HCT116 (cell line): ENCODE results near the gene RIMS1. TPM values are rescaled to one million over a fixed set of nuclear protein-coding genes. Genes with fewer than 3 reads are reported as not detected.

Experiments
- ATAC-seq: fragments of 200-7000 bp; cut with Tn5 transposase; 2 replicates; pipeline ENCODE4 v1.9.1; 2020; ENCODE audit warnings: mild to moderate bottlenecking, moderate library complexity
- BruUV-seq: library from RNA; stranded (reverse); fragments of 400-500 nt; replicated peaks from 2 replicates; lab custom pipeline; 2021; lab: Mats Ljungman, UMichigan
- CTCF ChIA-PET: fragments of 300-600 bp; sonication (Branson Sonifier 250); formaldehyde crosslinking; loops from one replicate; lab custom pipeline; 2021; ENCODE audit warnings: antibody characterized with exemption; lab: Charles Lee
- POLR2A ChIA-PET: fragments of 300-600, 350-600 bp; sonication (Branson Sonifier 250); formaldehyde crosslinking; loops from one replicate; lab custom pipeline; 2021; ENCODE audit warnings: antibody characterized with exemption; lab: Charles Lee
- RAD21 ChIA-PET, 2 experiments: fragments of 300-600 bp; sonication (Branson Sonifier 250); formaldehyde crosslinking; loops; one replicate each; lab custom pipeline; 2023; ENCODE audit warnings: low total read pairs in 2 of 2; ENCODE audit not compliant: uncharacterized antibody in 2 of 2, unreplicated experiment in 2 of 2, low non-redundant PET in 1 of 2; lab: Charles Lee
- DNase-seq: peaks from one replicate; pipeline ENCODE4 v3.0.0-alpha.2; 2010; ENCODE audit warnings: low read depth, low spot score
- H2AFZ ChIP-seq: fragments of 200-600 bp; shearing (Covaris generic), sonication (generic); 2 replicates; pipeline ENCODE4 v1.6.1; 2017; ENCODE audit warnings: low read depth, mixed run types, mixed read lengths, antibody characterized with exemption, low read length; ENCODE audit not compliant: poor library complexity, severe bottlenecking
- H3K27ac ChIP-seq: 2 replicates; pipeline ENCODE4 v1.5.1; 2012; ENCODE audit warnings: low read depth, low read length
- H3K27me3 ChIP-seq: fragments of 200-600 bp; sonication (generic); 2 replicates; pipeline ENCODE4 v1.6.1; 2016; ENCODE audit warnings: mixed run types, low read length, mixed read lengths; ENCODE audit not compliant: insufficient read depth
- H3K36me3 ChIP-seq, 2 experiments: fragments of 200-500 bp in 1 of 2; fragments of 200-600 bp in 1 of 2; sonication (Bioruptor generic) in 1 of 2; sonication (generic) in 1 of 2; 2 replicates each; pipeline versions ENCODE4 v1.5.1 to v1.6.1; 2014 to 2016; ENCODE audit warnings: low read length in 2 of 2, inconsistent platforms in 1 of 2, mixed read lengths in 1 of 2, mixed run types in 1 of 2; ENCODE audit not compliant: insufficient read depth in 2 of 2, control insufficient read depth in 1 of 2
- H3K4me1 ChIP-seq, 2 experiments: fragments of 200-600 bp in 1 of 2; sonication (generic) in 1 of 2; 2 replicates each; pipeline versions ENCODE4 v1.5.1 to v1.6.1; 2012 to 2017; ENCODE audit warnings: low read length in 2 of 2, inconsistent platforms in 1 of 2, mild to moderate bottlenecking in 1 of 2, mixed read lengths in 1 of 2, mixed run types in 1 of 2, moderate library complexity in 1 of 2; ENCODE audit not compliant: insufficient read depth in 2 of 2, control insufficient read depth in 1 of 2
- H3K4me2 ChIP-seq: fragments of 200-600 bp; sonication (generic); 2 replicates; pipeline ENCODE4 v1.6.1; 2017; ENCODE audit warnings: mixed run types, low read length, mixed read lengths
- H3K4me3 ChIP-seq, 2 experiments: fragments of 200-600 bp in 1 of 2; sonication (generic) in 1 of 2; replicated peaks in 1 of 2; 2 replicates each; pipeline ENCODE4 v1.5.1; 2011 to 2016; ENCODE audit warnings: low read length in 2 of 2, control low read depth in 1 of 2, low read depth in 1 of 2, mild to moderate bottlenecking in 1 of 2, mixed read lengths in 1 of 2, mixed run types in 1 of 2
- H3K79me2 ChIP-seq: fragments of 200-600 bp; sonication (generic); 2 replicates; pipeline ENCODE4 v1.6.1; 2017; ENCODE audit warnings: mild to moderate bottlenecking, mixed run types, low read length, moderate library complexity, mixed read lengths; ENCODE audit not compliant: insufficient read depth
- H3K9ac ChIP-seq: fragments of 200-600 bp; sonication (generic); 2 replicates; pipeline ENCODE4 v1.6.1; 2016; ENCODE audit warnings: low read length, mixed read lengths
- H3K9me2 ChIP-seq: fragments of 200-600 bp; sonication (generic), shearing (Covaris generic); 2 replicates; pipeline ENCODE4 v1.6.1; 2017; ENCODE audit warnings: mixed run types, mild to moderate bottlenecking, moderate library complexity; ENCODE audit not compliant: insufficient read depth
- H3K9me3 ChIP-seq, 2 experiments: fragments of 200-500 bp in 1 of 2; fragments of 200-600 bp in 1 of 2; sonication (Bioruptor generic) in 1 of 2; sonication (generic) in 1 of 2; 2 replicates each; pipeline ENCODE4 v1.6.1; 2014 to 2017; ENCODE audit warnings: low read length in 2 of 2, mixed read lengths in 2 of 2, inconsistent platforms in 1 of 2, low read depth in 1 of 2, mild to moderate bottlenecking in 1 of 2, mixed run types in 1 of 2, moderate library complexity in 1 of 2; ENCODE audit not compliant: control insufficient read depth in 1 of 2, insufficient read depth in 1 of 2
- H4K20me1 ChIP-seq: fragments of 200-600 bp; sonication (generic), shearing (Covaris generic); 2 replicates; pipeline ENCODE4 v1.6.1; 2017; ENCODE audit warnings: mixed run types, mild to moderate bottlenecking, moderate library complexity; ENCODE audit not compliant: insufficient read depth
- CBX3 ChIP-seq: IDR thresholded peaks from 2 replicates; pipeline ENCODE4 v1.6.1; 2012; ENCODE audit warnings: low read depth
- SRF ChIP-seq: IDR thresholded peaks from 2 replicates; pipeline ENCODE4 v1.6.1; 2012; ENCODE audit warnings: low read depth
- YY1 ChIP-seq: IDR thresholded peaks from 2 replicates; pipeline ENCODE4 v1.6.1; 2011; ENCODE audit warnings: low read length, low read depth, moderate library complexity, mild to moderate bottlenecking; ENCODE audit not compliant: insufficient replicate concordance; ENCODE audit errors: extremely low read depth
- ZNF274 ChIP-seq: fragments of 200-500 bp; sonication (Bioruptor generic); IDR thresholded peaks from 2 replicates; pipeline ENCODE4 v1.6.1; 2014; ENCODE audit warnings: mild to moderate bottlenecking, low read depth, low read length, inconsistent platforms
- intact Hi-C: fragments of 100-400 bp; cut with micrococcal nuclease; formaldehyde crosslinking; loops from 2 replicates; pipeline ENCODE4 v1.10.0; 2022
- total RNA-seq: library from RNA; stranded (reverse); gene quantifications from one replicate; pipeline ENCODE4 v1.2.1, GENCODE V29; 2021; ENCODE audit not compliant: unreplicated experiment
- TF ChIP-seq, protein P1 (sequence below): IDR thresholded peaks from 2 replicates; pipeline ENCODE4 v1.6.1; 2012
- TF ChIP-seq, protein P2 (sequence below): IDR thresholded peaks from 2 replicates; pipeline ENCODE4 v1.6.1; 2012

RIMS1 gene
- total RNA-seq, 1 experiment from 2014 or later, result not detected

DNA sequence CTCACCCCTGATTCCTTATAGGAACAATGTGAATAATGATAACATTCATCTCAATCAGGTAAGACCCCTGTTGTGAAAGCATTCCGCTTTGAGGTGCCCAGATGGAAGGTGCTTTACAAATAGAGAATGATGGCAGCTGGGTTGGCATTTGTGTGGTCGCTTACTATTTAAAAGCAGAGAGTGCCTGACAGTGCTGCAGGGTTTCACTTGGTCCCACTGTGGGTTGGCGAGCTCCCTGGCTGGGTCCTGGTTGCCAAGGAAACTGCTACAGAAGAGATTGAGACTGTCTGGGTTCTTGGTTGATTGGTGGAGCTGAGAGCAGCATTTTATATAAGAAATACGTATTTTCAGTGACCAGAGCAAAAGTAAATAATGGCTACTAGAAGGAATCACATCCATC, 528.3 kb downstream of the RIMS1 start:
- no peak overlapping the region for H2AFZ ChIP-seq
- H3K27ac ChIP-seq, result no peak overlapping the region
- H4K20me1 ChIP-seq, result no peaks in the 10 kb centered on the region; the same call in 1 of the 2 replicates
- intact Hi-C loops, result loop anchor here (5.0 to 10.0 kb wide), 2 partner anchors 168 to 500 kb away; no protein-coding TSS in a partner anchor
- H3K36me3 ChIP-seq, result no peaks in the 10 kb centered on the region
- no peaks in the 10 kb centered on the region for H3K4me1 ChIP-seq
- no peak for TF ChIP-seq CBX3
- BruUV-seq, result no TSS peak
- H3K9me2 ChIP-seq, result no peaks in the 10 kb centered on the region
- ATAC-seq, result no peak
- RAD21 ChIA-PET, result no interaction called here
- no peaks in the 10 kb centered on the region for H3K9me3 ChIP-seq
- POLR2A ChIA-PET, result no interaction called here
- H3K27me3 ChIP-seq, result peaks cover 36% of the 10 kb centered on the region
- no peak for DNase-seq
- CTCF ChIA-PET, result interaction anchor here (1.4 kb wide), 1 partner anchor 912 kb away, joined by 5 read pairs; no protein-coding TSS in a partner anchor
- no peak overlapping the region for H3K9ac ChIP-seq
- no peak overlapping the region for H3K4me3 ChIP-seq
- H3K79me2 ChIP-seq, result no peaks in the 10 kb centered on the region
- no peak overlapping the region for H3K4me2 ChIP-seq

DNA sequence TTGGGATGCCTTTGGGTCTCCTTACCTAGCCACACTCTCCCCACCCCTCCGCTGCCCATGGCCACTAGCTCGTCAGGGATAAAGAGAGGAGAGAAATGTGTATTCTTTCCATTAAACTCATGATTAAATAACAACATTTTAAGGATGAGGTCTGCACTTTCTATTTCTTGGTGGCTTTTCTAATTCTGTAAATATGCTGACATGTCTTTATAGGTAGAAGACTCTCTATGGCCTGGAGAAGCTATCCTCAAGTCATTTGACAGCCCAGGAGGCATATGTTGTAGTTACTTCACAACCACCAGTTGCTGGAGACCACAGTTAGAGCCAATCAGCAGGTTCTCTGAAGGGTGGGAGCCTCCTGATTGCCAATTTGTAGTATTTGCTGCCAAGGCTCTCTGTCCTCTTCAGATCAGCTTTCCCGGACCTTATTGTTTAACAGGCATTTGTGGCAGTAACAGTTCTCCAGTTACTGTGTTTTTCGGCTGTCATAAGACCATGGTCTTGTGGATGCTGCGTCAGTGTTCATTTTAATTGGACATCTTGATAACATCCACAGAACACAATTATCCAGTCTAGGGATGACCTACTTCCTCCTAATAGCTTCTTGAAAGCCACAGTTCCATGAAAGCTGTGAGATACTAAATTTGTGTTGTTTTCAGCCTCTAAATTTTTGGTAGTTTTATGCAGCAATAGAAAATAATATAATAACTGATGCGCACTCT, 530.6 kb downstream of the RIMS1 start:
- CTCF ChIA-PET, result no interaction called here
- no peak for DNase-seq
- RAD21 ChIA-PET, result no interaction called here
- H3K27ac ChIP-seq, result no peak overlapping the region
- no peaks in the 10 kb centered on the region for H4K20me1 ChIP-seq
- H3K4me3 ChIP-seq, result no peak overlapping the region
- no peaks in the 10 kb centered on the region for H3K9me3 ChIP-seq
- no peaks in the 10 kb centered on the region for H3K4me1 ChIP-seq
- no peak overlapping the region for H3K4me2 ChIP-seq
- H3K27me3 ChIP-seq, result peaks cover 30% of the 10 kb centered on the region
- intact Hi-C loops, result loop anchor here (10.0 kb wide), 1 partner anchor 498 kb away; no protein-coding TSS in a partner anchor
- POLR2A ChIA-PET, result no interaction called here
- TF ChIP-seq SRF, result no peak
- no peak for TF ChIP-seq YY1
- TF ChIP-seq ZNF274, result no peak
- TF ChIP-seq, protein P1, sequence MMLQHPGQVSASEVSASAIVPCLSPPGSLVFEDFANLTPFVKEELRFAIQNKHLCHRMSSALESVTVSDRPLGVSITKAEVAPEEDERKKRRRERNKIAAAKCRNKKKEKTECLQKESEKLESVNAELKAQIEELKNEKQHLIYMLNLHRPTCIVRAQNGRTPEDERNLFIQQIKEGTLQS, result no peak
- TF ChIP-seq, protein P2, sequence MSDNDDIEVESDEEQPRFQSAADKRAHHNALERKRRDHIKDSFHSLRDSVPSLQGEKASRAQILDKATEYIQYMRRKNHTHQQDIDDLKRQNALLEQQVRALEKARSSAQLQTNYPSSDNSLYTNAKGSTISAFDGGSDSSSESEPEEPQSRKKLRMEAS, result no peak
- ATAC-seq, result no peak
- H3K9me2 ChIP-seq, result no peaks in the 10 kb centered on the region
- no peaks in the 10 kb centered on the region for H3K36me3 ChIP-seq
- no peak overlapping the region for H2AFZ ChIP-seq
- no TSS peak for BruUV-seq
- no peak overlapping the region for H3K9ac ChIP-seq
- H3K79me2 ChIP-seq, result no peaks in the 10 kb centered on the region
